Measurements from ENCODE around the gene PPP6R2. TPM values are rescaled to one million over a fixed set of nuclear protein-coding genes. Genes with fewer than 3 reads are reported as not detected.

PPP6R2 gene
- polyA plus RNA-seq, 1 donor (not counting 4 experiments of a cell fraction or from before 2014, with no cell fraction given), result 19.8 TPM

DNA sequence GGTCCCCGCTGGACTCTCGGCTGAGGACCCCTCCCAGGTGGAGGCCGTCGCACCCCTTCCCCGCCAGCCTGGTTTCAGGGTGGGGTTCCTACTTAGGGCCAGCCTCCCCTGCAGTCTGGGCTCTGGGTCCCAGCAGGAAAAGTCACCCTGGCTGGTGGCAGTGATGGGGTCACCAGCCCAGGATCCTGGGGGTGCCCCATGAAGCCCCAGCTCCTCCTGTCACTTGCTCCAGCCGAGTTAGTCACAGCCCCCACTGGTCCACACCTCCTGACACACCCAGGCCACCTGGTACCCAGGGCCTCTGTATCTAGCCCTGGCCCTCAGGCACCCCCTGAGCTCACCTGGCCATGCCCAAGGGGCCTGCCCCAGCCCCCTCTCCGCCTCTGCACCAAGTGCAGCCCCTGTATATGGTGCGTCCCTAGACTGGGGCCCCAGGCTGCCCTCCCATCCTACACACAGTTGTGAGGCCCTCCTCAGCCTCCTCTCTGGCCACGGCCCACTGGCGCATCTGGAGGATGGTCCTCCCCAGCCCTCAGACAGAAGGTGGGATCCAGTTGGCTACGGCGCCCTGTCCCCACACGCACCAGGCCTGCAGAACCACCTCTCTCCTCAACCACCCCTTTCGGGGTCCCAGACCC, 42.4 kb upstream of the PPP6R2 start:
- H3K4me3 ChIP-seq (ENCODE audit: control insufficient read depth in 2 of 3, extremely low read depth in 1 of 3, insufficient read depth in 2 of 3, low read depth in 1 of 3, low read length in 3 of 3), result no peak overlapping the region
- peaks cover 56% of the 10 kb centered on the region for H3K4me1 ChIP-seq (ENCODE audit: control insufficient read depth, extremely low read depth, insufficient read depth, low read length)
- peaks cover 13% of the 10 kb centered on the region for H4K20me1 ChIP-seq (ENCODE audit: control insufficient read depth, extremely low read depth, insufficient read depth, low read length)
- TF ChIP-seq EZH2 (IDR thresholded peaks at IDR 0.05; ENCODE audit: low read length), result no peak
- no peak for TF ChIP-seq CTCF (optimal IDR thresholded peaks at IDR 0.05 in 1 of 3, IDR thresholded peaks at IDR 0.05 in 1 of 3, conservative IDR thresholded peaks at IDR 0.05 in 1 of 3; ENCODE audit: extremely low read depth in 1 of 3, insufficient read depth in 2 of 3, low read length in 3 of 3)
- peaks cover 5% of the 10 kb centered on the region for H3K9me1 ChIP-seq (ENCODE audit: control insufficient read depth, extremely low read depth, insufficient read depth, low read length)
- H3K4me2 ChIP-seq (ENCODE audit: control insufficient read depth, extremely low read depth, insufficient read depth, low read depth, low read length), result peak overlapping the region; percentile 51
- DNase-seq (ENCODE audit: low read depth, low spot score), result no peak
- H3K9me3 ChIP-seq (ENCODE audit: control insufficient read depth, low read depth, low read length), result no peaks in the 10 kb centered on the region
- no peak overlapping the region for H3K27ac ChIP-seq (ENCODE audit: control insufficient read depth, insufficient read depth, low read length)
- H3K79me2 ChIP-seq (ENCODE audit: control insufficient read depth, insufficient read depth, low read length), result peaks cover 94% of the 10 kb centered on the region
- dilution Hi-C loops (cut with MboI; ENCODE audit: extremely low pct_ligation_motif_present, low sequenced_read_pairs), result no loop called here
- peaks cover 3 to 6% of the 10 kb centered on the region in 2 experiments for H3K36me3 ChIP-seq (ENCODE audit: control insufficient read depth in 2 of 2, extremely low read depth in 1 of 2, insufficient read depth in 2 of 2, low read length in 2 of 2)
- no peak for FAIRE-seq
- no peak overlapping the region for H3K9ac ChIP-seq (ENCODE audit: control insufficient read depth, extremely low read depth, insufficient read depth, low read length)
- H3K27me3 ChIP-seq (ENCODE audit: control insufficient read depth, extremely low read depth, insufficient read depth, low read length), result no peaks in the 10 kb centered on the region
- no peak overlapping the region for H2AFZ ChIP-seq (ENCODE audit: control insufficient read depth, low read length)

GRCh38 chr22:50301581-50301991, 41.5 kb upstream of the PPP6R2 start:
- Histone ChIP-seq H2AFZ (ENCODE audit: control insufficient read depth, low read length) (no peak overlapping the region), H3K4me1 (ENCODE audit: control insufficient read depth, extremely low read depth, insufficient read depth, low read length) (peaks cover 56% of the 10 kb centered on the region), H3K9me1 (ENCODE audit: control insufficient read depth, extremely low read depth, insufficient read depth, low read length) (peaks cover 5% of the 10 kb centered on the region), H3K4me3 (ENCODE audit: control insufficient read depth in 2 of 3, extremely low read depth in 1 of 3, insufficient read depth in 2 of 3, low read depth in 1 of 3, low read length in 3 of 3) (no peak overlapping the region), H3K9ac (ENCODE audit: control insufficient read depth, extremely low read depth, insufficient read depth, low read length) (peak overlapping the region; percentile 62), H3K36me3 (ENCODE audit: control insufficient read depth in 2 of 2, extremely low read depth in 1 of 2, insufficient read depth in 2 of 2, low read length in 2 of 2) (peaks cover 2 to 3% of the 10 kb centered on the region in 2 experiments), H3K27ac (ENCODE audit: control insufficient read depth, insufficient read depth, low read length) (peak overlapping the region; percentile 56), H3K27me3 (ENCODE audit: control insufficient read depth, extremely low read depth, insufficient read depth, low read length) (no peaks in the 10 kb centered on the region), H4K20me1 (ENCODE audit: control insufficient read depth, extremely low read depth, insufficient read depth, low read length) (peaks cover 13% of the 10 kb centered on the region), H3K9me3 (ENCODE audit: control insufficient read depth, low read depth, low read length) (no peaks in the 10 kb centered on the region), H3K4me2 (ENCODE audit: control insufficient read depth, extremely low read depth, insufficient read depth, low read depth, low read length) (peak overlapping the region; percentile 64), H3K79me2 (ENCODE audit: control insufficient read depth, insufficient read depth, low read length) (peaks cover 91% of the 10 kb centered on the region)
- dilution Hi-C loops (cut with MboI; ENCODE audit: extremely low pct_ligation_motif_present, low sequenced_read_pairs), result no loop called here
- no peak for DNase-seq (ENCODE audit: low read depth, low spot score)
- FAIRE-seq, result peak; percentile 66
- TF ChIP-seq EZH2 (IDR thresholded peaks at IDR 0.05; ENCODE audit: low read length), result no peak
- no peak for TF ChIP-seq CTCF (optimal IDR thresholded peaks at IDR 0.05 in 1 of 3, IDR thresholded peaks at IDR 0.05 in 1 of 3, conservative IDR thresholded peaks at IDR 0.05 in 1 of 3; ENCODE audit: extremely low read depth in 1 of 3, insufficient read depth in 2 of 3, low read length in 3 of 3)

Data from keratinocyte (primary cell).